Transverse colon (tissue), 4 donors: Measurements from ENCODE around the gene GNPTAB.

Source experiments
- CTCF ChIP-seq, 5 experiments: fragments of 200-600 bp in 3 of 5; fragments of 450-650 bp in 2 of 5; sonication (generic) in 3 of 5; IDR thresholded peaks; 1 replicate in 2 of 5; 2 replicates in 3 of 5; pipeline ENCODE4 v1.5.1; 2016 to 2017; ENCODE audit warnings: antibody characterized with exemption in 5 of 5, inconsistent platforms in 3 of 5, mild to moderate bottlenecking in 2 of 5, moderate library complexity in 1 of 5
- EP300 ChIP-seq: sonication (generic); formaldehyde crosslinking; IDR thresholded peaks from one replicate; pipeline ENCODE4 v1.6.1; 2017; ENCODE audit warnings: antibody characterized with exemption, low read depth
- POLR2A ChIP-seq: fragments of 450-650 bp; IDR thresholded peaks from one replicate; pipeline ENCODE4 v1.6.1; 2016; ENCODE audit warnings: antibody characterized with exemption, mild to moderate bottlenecking, moderate library complexity
- POLR2AphosphoS5 ChIP-seq, 3 donors: sonication (generic); formaldehyde crosslinking; IDR thresholded peaks; one replicate each; pipeline ENCODE4 v1.6.1; 2016; ENCODE audit warnings: antibody characterized with exemption in 3 of 3

DNA sequence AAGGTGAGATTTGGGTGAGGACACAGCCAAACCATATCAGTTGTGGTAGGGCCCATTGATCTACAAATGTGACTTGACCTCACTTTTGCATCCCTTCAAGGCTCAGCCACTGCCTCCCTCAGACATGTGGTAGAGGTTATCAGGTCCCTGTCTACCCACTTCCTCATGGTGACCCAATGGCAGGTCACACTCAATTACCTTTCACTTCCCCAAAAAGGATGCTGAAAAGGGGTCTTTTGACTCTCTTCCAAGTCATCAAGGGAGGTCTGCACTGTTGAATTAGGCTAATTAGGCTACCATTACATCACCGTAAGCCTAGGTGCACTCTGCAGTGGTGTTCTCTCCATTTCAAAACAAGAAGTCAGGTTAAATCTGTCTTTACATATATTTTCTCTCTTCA, 24.0 kb upstream of the GNPTAB start:
- TF ChIP-seq CTCF (IDR thresholded peaks at IDR 0.05) (no peak), POLR2AphosphoS5 (IDR thresholded peaks at IDR 0.05) (no peak), POLR2A (no peak), EP300 (no peak)
